NCI-H82 (cell line): ENCODE results near the gene PARK7.
A peak's percentile ranks its signal among the peaks of the same experiment; 100 is the strongest.

Experiments used
- DNase-seq: peaks from one replicate; lab custom pipeline; 2025; lab: John Stamatoyannopoulos, UW

PARK7 gene

DNA sequence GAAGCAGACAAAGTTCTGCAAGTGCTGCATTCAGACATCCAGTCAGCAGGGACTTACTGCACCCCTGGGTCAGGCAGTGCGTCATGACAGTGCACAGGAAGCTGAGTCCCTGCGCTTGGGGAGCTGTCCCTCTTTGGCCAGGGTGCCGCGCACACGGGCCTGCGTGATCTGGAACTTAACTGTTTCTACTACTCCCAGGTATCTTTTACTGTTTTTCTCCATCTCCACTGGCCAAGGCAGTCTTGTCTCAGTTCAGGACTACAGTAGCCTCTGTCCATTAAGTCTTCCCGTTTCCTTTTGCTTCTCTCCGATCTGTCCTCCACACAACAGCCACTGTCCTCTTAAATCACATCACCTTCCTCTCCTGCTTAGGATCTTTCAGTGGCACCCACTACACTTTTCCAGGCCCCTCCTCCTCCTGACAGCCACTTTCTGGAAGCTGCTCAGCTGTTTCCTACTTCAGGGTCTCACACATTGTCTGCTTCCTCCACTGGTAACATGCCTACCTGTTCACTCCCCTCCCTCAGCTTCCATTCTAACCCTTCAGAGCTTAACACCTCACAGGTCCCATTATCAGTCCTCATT, 48.7 kb downstream of the PARK7 start:
- no peak for DNase-seq

DNA sequence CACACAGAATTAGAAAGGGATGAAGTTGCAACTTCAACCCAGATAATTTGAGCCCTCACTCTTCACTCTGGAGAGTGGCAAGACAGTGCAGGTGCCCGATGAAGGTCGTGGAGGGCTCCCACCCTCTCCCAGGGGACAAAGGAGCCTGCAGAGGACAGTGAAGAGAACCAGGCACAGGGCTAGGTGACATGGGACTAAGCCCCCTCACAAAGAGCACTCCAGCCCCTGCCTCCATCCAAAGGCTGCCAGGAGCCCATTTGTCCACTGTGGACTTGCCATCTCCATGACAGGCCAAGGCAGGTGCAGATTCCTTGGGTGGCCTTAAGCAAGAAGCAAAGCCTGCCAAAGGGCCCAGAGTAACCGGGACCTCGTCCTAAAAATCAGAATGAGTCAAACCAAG, 49.5 kb downstream of the PARK7 start:
- DNase-seq, result no peak

DNA sequence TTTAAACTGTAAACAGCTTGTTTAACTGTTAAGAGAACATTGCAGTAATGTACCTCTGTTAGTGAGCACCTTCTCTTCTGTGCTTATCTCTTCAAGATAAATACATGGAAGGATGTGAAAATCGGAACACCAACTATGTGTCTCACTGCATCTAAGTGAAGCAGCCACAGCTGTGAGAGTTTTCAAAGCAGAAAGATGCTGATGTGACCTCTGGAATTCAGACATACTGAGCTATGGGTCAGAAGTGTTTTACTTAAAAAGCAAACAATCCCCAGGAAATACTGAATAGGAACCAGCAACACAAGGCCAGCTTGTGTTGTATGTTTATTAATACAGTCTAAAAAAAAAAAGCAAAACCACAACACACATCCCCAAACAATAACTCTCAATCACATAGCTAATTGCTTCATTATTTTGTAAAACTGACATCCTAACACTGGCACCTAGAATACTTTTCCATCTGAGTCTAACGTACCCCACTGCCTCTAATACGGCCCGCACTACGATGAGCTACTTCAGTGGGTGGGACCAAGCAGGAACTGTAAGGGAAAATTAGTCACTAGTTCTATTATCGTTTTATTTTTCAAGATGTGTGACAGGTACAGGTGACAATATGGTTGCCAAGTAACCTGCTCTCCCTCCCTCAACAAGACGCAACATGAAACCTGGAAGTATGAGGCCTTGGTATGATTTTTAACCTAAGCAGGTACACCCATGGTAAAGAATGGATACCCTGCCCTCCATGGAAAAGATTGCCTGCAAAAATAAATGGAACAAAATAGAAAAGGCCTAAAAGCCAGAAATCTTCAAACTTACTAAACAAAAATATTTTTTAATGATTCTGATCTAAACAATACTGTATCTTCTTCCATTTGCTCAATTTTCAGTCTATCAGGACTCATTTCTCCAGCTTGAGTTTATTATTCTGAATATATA, 50.7 kb downstream of the PARK7 start:
- DNase-seq, result no peak

DNA sequence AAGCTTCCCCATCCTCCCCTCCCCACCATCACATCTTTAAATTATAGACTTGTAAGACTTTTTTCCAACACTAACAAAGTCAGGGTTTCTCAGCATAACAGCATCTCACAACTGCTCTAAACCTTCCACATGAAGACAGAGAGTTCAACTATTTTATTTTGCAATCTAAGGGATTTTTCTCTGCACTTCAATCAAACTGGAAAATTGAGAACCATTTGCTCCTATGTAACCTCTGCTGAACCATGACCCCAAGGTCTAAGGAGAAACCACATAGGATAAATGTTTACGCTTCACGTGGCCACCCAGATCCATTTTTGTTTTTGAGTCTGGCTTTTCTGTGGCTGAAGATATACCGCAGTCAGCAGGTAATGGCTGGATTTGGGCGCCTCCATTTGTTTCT, 51.4 kb downstream of the PARK7 start:
- DNase-seq, result no peak

DNA sequence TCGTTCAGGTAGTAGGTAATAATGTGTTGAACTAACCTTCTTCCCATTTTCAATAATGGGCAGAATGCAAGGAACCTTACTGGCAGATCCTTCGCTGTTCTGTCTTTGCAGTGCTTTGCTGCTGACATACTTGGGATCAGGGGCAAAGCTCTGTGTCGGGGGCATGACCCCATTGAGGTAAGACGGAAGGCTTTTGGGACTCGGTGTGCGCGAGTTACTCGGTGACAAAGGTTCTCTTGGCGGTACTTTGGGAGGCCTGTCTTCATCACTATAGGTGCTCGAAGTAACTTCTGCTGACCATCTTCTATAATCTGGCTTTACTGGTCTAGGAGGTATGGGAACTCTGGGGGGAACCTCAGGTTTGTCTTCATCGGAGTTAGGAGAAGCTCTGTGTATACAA, 51.9 kb downstream of the PARK7 start:
- DNase-seq, result no peak

DNA sequence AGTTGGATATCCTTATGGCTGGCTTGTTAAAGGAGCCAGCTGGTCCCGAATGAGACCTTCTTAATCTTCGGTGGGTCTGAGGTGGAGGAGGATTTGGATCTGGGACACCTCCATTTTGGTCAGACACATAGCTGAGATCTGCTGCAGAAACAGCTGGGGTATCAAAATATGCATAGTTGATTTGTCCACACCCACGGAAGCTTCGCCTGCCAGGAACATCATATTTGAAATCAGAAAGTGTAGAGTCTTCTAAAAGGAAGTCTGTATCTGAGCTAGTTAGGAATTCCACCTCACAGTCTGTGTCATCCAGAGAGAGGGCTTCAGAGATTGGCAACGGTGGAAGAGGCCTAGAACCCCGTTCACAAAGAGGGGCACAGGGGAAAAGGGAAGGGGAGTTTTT, 52.3 kb downstream of the PARK7 start:
- no peak for DNase-seq

DNA sequence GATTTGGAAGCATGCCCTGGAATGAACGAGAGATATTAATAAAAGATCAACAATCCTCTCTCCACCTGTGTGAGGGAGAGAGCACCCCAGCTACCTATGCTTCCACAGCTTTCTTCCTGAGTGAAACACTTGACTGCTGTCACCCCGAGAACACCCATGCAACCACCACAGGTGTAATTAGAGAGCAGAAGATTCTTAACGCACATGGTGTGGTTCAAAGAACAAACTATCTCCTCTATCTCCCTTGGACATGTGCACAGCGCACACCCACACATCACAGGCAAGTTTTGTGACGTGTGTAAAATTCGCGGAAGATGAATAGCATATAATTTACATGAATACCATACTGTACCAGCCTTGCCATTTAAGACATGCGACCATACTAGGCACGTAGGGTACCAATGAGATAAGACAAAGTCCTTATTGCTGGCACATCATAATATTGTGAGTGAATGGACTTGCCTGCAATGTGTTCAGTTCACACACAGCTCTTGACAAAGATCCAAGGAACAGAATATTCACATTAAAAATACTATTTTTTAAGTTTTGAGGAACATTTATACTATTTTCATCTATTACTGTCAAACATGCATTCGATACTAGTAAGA, 53.0 kb downstream of the PARK7 start:
- no peak for DNase-seq

DNA sequence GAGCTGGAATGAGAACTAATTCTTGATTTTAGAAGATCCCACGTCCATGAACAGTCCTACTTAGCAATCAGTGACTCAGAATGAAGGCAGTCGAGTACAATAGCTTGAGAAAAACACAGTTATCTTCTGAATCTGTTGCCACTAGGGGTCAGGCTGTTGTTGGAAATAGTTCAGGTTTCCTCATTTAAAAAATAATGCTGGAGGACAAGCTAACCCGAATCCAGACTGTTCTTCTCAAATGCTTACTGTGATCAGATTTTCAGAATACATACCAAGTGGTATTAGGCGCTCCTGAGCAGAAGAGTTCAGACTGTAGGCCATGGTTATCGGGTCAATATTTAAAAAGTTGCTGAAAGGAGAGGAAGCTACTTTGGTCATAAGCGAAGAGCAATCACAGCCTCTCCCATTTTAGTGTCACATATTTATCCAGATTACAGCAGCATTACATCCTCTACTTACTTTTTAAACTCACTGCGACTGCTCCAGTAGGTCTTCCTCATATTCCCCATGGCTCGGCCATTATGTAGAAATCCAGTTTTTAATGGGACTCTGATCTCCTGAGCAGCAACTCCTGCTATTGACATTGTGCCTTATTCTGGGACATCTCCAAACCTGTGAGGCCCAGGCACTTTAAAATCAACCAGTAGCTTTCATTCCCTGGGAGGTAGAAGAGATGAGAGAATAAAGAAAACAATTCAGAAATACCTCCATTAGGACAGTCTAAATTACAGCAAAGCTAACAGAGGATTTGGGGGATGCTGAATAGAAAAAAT, 53.7 kb downstream of the PARK7 start:
- DNase-seq, result peak; percentile 73

DNA sequence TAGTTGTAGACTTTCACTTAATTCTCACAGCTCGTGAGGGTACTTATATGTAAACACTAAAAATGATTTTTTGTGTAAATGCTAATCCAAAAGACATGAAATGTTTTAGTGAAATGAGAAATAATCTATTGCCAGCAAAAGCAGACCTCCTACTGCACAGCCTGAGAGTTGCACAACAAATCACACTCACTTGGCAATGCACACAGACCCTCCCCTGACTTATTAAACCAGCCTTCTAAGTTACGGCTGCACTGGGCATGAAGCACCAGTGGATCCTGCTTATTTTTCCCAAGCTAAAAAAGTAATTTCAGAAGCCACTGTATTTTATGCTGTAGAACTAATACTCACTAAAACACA, 54.3 kb downstream of the PARK7 start:
- no peak for DNase-seq

DNA sequence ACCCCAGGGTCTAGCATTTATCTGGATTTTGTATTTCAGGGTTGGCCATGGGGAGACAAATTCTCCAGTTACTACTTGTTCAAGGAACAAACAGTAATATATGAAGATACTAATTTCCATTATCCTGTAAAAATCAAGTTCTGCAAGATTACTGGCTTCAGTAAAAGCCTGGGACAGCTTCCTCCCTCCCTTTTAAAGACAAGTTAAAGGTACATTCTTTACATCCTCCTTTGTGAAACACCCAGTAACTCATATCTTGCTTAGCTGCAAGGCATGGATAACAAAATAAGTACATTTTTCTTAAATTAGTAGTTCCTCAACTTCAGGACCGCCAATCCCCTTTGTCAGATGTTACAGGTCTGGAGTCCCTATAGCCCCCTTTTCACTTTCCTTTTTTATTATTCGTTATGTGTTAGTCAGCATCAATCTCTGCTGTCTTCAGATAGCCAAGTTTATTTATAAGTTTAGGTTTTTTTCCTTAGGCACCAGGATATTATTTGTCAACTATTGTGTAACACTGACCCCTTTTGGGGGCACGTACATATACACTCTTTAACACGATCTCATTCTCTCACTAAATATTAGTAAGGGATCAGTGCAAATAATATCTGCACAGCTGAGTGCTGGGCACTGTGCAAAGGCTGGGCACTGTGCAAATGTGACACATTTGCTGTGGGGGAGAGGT, 54.8 kb downstream of the PARK7 start:
- DNase-seq, result no peak

DNA sequence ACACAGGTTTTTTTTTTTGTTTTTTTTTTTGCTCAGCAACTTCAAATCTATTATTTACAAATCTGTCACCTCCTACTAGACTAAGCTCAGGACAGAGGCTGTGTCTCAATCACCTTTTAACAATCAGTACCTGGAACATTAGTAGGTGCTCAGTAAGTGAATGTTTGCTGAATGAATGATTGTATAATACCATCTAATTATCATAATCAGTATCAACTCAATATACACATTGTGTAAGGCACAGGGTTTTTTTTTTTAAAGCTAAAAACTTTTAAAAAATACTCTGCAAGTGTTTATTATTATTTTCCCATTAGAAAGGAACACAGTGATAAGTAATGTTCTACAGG, 55.4 kb downstream of the PARK7 start:
- DNase-seq, result no peak

DNA sequence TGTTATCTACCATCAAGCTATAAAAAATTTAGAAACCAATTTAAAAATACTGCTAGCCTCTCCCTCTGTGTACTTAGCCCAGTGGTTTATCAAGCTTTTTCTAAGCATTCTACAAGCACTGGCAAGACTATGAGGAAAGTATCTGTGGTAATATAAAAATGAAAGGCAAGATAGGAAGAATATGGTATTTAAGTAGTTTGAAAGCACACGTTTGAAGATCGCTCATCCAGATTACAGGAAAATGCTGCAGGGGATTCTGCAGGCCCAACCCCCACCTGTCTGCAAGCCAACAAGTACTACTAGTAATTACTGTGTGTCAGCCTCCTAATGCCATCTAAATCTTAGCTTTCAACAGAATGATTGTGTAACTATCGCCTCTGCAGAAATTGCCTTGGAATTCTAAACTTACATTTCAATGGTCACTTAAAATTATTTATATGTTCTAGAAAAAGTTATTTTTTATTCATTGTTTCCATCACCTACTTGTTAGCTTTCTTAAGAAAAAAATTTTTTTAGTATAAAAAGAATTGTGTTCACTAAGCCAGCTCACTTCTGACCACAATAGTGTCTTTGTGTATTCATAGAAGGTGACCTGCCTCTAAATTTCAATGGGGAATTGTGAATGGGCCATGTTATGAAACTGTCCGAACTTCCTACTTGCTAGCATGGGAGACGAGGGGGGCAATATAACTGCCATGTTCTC, 56.1 kb downstream of the PARK7 start:
- peak; percentile 59 for DNase-seq

DNA sequence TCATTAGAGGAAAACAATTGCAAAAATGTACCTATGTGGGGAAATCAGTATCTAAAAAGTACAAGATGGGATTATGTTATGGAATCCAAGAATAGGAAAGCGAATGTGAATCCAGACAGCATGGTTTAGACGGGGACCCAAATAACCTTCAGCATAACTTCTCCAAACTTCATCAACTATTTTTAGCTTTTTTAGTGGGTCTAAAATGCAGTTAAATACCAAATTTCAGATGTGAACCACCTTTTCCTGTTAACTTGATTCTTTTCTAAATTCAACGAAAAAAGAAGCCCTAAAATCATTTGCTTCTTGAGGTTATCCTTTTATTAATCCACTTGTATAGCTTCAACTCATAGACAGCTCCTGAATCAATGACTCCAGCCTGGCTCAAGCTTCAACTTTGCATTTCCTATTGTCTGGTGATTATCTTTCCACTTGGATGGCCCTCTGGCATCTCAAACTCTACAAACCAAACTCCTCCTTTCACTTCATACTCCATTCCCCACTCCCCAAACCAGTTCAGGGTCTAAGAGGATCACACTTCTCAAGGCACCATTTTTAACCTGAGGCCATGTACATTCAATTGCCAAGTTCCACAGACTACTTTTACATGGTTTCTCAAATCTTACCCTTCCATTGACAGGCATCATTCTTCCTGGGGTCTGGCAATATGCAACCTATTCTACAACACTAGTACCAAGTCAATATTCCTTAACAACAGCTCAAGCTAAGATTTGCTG, 57.1 kb downstream of the PARK7 start:
- no peak for DNase-seq

DNA sequence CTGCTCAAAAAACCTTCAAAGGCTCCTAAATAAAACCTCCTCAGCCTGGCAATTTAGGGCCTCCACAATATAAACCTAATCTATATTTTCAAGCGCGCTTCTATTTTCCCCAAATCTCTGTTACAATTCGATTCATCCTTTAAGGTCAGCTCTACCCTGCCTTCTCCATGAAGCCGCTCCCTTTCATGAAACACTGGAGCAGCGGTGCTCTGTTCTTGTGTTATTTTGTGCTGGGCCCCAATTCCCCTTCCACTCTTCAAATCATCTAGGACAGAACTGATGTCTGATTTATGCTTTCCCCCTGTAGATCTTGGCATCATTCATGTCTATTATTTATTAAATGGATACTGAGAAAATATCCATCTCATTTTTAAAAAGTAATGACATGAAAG, 57.7 kb downstream of the PARK7 start:
- no peak for DNase-seq

DNA sequence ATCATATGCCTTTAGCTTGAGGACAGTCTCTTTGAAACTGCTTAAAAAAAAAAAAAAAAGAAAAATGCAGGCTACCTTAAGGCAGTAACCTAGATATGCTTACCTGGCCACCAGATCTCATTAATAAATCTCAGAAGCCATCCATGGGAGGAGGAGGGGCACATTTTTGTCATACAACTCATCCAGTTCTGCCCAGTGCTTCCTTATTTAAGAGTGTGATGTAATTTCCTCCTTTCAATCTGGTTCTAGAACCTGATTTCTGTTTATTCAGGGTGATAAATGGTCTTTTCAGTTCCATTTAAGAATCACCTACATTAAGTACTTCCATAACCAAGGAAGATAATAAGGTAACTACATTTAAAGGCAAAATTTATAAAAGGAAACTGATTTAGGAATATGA, 58.5 kb downstream of the PARK7 start:
- DNase-seq, result no peak

DNA sequence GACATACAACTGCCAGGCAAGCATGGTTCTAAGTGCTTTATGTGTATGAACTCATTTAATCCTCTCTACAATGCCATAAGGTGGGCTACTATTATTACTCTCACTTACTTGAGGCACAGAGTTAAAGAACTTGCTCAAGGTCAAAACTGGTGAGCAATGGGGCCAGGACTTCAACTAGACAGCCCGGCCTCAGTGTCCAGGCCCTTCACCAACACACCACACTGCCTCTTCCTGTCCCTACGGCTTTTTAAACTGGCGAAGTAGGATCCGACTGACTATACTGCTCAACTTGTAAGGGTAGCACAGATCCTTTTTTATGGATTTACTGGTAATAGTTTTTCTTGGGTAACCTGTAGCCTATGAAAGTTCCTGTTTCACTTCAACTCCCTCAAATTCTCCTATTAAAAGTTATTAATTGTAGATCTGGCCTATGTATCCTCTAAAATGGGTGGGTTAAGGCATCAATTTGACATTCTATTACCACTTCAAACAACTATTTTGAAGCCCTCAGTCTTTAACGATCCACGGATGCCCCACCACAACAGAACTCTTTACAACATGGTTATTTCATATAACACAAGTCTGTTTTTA, 60.3 kb downstream of the PARK7 start:
- DNase-seq, result no peak

DNA sequence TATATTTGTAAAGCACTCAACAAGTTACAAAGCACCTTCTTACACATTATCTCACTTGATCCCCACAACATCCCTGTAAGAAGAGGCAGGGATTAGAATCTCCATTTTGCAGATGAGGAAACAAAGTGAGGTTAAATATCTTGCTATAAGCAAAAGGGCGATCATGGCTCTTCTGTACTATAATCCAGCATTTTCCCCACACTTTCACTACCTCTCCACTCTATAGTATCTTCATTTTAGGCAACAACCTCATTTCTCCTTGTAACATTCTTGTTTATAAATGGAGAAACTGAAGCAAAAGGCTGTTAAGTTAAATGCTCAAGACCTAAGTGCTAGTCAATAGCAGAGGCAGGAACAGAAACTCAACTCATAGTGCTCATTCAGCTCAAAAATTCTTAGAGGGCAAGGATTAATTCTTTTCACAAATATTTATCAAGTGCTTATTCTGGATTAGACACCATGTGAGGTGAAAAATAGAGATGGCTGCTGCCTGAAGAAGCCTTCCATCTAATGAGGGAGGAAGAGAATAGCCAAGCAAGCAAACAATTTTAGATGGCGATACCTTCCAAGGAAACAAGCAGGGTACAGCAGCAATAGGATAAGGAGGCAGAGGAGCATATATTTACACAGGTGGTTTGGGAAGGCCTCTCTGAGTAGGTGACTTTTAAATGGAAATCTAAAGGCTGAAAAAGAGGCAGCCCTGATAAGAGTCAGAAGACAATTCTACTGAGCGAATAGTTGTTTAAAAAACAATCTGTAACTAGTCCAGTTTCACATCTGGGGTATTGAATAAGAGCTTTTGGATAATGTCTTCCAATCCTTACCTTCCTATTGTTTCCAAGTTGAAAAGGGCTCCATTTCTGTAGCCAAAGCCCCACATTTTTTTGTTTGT, 61.1 kb downstream of the PARK7 start:
- DNase-seq, result no peak

DNA sequence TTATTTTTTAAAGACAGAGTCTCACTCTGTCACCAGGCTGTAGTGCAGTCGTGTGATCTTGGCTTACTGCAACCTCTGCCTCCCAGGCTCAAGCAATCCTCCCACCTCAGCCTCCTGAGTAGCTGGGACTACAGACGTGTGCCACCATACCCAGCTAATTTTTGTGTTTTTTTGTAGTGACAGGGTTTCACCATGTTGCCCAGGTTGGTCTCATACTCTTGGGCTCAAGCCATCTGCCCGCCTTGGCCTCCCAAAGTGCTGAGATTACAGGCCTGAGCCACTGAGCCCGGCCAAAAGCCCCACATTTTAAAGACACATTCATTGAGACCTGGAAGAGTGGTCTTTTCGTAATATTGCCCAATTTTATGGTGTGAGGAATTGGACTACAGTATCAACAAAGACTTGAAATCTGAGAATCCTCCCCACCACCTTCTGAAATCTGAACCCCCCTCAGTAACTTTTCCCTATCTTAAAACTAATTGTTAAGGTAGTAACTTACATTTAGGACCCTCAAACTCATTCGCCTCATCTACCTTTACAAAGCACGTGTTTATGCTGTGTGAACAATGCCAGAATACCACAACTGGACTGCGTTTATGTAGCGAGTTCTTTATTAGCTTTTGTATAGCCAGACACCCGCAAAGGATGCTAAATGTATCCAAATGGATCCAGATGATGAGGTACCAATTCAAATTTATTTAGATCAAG, 61.9 kb downstream of the PARK7 start:
- DNase-seq, result no peak

DNA sequence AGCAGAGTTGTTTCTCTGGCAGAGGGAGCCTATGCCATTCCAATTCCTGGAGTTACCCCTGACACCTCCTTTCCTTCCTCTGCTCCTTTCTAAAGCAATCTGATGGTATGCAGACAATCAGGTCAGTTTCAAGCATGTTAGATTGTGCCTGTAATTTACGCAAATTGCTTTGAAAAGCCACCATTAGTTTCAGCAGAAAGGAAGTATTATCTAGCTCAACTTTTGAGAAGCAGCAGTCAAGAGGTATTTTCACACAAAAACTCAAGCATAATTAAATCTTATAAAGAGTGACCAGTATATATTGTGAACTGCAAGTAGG, 62.4 kb downstream of the PARK7 start:
- DNase-seq, result no peak
